GM19324 (cell line): ENCODE measurements around the gene NCOA4.
"Not testable (repeated sequence)": the region's sequence is repeated elsewhere in the genome, so short reads cannot be mapped to it uniquely, and the experiment has no call there.

ENCODE experiments used
- ATAC-seq: cut with Tn5 transposase; IDR thresholded peaks from one replicate; pipeline ENCODE4 v1.9.1; 2021; ENCODE audit warnings: mild to moderate bottlenecking, moderate library complexity; ENCODE audit not compliant: unreplicated experiment, low FRiP score

The NCOA4 gene

DNA sequence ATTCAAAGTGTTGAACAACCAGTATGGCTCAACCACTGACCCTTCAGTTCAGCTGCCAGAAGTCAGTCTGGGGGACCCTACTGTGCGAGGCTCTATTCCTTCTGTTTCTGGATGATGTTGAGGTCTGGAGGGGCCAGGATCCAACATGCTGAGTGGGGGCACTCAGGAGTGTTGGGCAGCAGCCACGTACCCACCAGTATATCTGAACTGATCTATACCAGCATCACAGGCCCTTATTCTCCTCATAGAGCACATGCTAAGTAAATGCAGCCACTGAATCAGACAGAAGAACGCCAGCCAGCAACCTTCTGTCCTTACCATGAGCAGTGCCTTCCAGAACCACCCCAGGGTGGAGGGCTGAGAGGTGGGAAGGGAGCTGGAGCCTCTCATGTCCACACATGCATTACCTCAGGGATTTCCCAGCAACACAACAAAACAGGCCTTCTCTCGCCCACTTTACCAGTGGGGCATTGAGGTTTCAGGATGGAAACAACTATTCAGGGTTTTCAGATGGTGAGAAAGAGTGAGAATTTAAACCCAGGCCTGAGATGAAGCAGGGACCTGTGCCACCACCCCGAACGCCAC, 22.5 kb upstream of the NCOA4 start:
- no peak for ATAC-seq

GRCh38 chr10:46052057-46052790, 21.8 kb upstream of the NCOA4 start:
- ATAC-seq, result no peak

DNA sequence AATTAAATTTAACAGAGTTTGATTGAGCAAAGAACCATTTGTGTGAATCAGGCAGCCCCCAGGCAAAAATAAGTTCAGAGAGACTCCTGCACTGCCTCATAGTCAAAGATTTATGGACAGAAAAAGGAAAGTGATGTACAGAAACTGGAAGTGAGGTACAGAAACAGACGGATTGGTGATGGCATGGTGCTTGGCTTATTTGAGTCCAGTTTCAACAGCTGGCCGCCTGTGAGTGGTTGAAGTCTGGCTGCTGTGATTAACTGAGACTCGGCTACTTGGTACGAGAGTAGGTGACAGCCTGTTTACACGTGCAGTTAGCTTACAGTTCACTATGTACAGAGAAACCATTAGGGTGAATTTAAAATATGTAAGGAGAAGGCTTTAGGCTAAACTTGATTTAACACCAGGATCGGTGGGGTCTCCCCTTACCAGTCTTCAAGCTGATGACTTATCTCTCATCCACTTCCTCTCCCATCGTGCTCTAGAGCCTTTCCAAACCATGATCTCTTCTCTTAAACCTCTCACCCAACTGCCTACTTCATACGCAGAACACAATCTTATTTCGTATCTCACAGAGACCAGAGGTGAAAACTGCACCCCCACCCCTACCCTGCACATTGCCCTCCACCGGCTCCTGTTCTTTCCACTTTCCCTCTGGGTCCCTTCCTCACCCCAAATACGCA, 20.7 kb upstream of the NCOA4 start:
- no peak for ATAC-seq

GRCh38 chr10:46049497-46049831, 19.0 kb upstream of the NCOA4 start:
- ATAC-seq, result not testable (repeated sequence)

- no peak for ATAC-seq
Measured at GRCh38 chr10:46048152-46048551, 17.7 kb upstream of the NCOA4 start.

GRCh38 chr10:46046261-46046660, 15.8 kb upstream of the NCOA4 start, which contains the start of gene MSMB:
Gene MSMB, minus strand, starts transcription at chr10:46046269. Its CDS starts 32 bp downstream, at chr10:46046237.
- no peak for ATAC-seq

DNA sequence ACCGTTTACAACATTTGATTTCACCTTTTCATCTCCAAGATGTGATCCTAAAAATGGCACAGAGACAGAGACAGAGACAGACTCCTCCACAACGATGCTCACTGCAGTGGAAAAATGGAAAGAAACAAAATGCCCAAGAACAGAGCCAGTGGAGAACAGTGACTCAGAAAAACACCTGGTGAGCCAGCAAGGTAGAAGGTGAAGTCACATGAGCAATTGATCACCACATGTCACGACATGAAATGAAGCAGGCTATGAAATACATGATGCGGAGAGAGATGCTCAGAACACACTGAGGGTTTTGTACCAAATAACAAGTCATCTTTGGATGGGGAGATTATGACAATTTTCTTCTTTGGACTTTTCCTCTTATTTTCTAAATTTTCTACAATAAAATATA, 12.1 kb upstream of the NCOA4 start:
- ATAC-seq, result no peak

DNA sequence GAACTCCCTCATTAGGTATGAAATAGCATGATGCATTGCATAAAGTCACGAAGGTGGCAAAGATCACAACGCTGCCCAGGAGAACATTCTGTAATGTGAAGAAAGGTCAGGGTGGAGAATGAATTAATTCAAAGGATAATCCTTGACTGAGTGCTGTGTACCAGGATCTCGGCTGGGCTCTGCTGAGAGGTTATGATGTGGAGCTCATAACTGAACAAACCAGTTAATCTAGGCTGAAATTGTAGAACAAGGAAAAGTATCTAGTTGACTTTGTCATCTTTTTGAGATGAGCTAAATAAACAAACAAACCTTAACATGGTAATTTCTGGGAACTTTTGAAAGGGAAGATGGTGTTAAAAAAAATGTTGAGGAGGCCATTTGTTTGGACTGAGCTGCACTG, 9.6 kb upstream of the NCOA4 start:
- ATAC-seq, result no peak

DNA sequence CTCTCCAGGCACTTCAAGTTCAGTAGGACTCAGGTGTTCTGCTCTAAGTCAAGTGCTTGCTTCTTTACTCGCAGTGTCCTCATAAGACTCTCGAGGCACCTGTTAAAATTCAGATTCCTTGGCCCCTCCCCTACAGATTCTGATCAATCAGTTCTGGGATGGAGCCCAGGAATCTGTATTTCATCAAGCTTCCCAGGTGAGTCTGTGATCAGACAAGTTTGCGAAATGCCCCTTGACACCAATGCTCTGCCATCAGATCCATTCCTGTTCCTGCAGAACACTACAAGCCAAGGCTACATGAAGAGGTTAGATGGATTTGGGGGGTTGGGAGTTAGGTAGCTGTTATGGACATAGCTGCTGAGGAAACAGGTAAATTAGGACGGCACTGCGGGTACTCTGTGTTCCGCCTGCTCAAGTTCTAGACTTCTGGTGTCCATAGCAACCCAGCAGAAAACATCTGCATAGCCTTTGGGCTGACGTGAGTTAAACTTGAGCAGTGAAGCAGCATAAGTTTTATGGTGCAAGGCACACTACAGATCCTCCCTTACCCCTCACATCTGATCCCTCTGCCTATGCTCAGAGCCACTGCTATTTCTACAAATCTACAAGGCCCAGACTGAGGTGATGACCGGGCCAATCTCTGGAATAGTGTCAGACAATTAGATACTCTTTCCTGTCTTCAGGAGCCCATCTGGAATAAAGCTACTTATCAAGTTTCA, 6.8 kb upstream of the NCOA4 start:
- ATAC-seq, result no peak

GRCh38 chr10:46035923-46036849, 5.8 kb upstream of the NCOA4 start:
- ATAC-seq, result no peak

DNA sequence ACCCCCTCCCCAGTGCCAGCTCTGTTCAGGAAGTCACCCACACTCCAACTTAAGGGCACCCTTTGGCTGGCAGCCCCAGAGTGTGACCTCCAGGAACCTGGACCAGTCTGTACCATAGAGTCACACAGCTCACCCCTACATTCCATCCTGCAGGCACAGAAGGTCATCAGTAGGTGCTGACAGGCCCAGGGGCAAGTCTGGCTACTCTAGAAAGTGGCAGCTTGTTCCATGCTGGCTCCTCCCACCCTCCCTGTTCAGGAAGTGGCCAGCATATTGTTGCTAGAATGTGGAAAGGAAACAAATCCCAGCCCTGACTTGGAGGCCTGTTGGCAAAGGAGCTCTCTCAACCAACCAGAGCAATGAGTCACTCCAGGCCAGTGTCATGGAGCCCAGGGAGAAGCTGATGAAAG, 3.2 kb upstream of the NCOA4 start:
- ATAC-seq, result no peak

DNA sequence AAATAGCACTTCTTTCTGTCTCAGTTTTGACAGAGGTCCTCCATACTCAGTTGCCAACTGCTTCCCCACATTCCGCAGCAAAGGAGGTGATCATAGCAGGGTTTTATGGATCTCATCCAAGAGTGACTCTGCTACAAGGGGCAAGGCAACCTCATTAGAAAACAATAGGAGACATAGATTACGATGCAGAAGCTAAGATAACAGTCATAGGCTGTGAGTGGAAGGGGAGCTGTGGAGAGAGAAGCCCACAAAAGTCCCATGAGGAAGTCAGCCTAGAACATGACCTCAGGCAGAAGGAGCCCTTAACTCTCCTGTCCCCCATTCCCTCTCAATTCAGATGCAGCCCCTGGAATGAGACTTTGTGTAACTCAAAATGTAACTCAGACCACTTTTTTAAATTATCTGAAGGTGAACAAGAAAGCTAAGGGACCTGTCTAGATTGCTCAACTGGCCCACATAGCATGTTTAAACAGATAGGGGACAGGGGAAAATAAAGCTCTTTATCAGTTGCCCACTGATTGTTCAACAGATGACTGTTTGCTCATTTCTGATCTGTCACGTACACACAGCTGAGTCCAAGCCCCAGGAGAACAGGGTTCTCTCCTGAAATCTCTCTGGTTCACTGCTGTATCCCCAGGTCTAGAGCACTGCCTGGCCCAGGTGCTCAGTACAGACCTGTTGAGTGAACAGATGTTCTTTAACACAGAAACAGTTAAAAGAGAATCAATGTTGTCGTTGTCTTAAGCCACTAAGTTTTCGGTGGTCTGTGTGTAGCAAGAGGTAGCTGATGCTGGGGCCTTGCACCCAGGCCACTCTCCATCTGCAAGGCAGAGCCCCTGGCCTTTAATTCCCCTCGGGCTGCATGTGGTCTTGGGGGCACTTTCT, 1.5 kb upstream of the NCOA4 start:
- ATAC-seq, result no peak

GRCh38 chr10:46029461-46030030, 877 bp downstream of the NCOA4 start:
- ATAC-seq, result no peak

DNA sequence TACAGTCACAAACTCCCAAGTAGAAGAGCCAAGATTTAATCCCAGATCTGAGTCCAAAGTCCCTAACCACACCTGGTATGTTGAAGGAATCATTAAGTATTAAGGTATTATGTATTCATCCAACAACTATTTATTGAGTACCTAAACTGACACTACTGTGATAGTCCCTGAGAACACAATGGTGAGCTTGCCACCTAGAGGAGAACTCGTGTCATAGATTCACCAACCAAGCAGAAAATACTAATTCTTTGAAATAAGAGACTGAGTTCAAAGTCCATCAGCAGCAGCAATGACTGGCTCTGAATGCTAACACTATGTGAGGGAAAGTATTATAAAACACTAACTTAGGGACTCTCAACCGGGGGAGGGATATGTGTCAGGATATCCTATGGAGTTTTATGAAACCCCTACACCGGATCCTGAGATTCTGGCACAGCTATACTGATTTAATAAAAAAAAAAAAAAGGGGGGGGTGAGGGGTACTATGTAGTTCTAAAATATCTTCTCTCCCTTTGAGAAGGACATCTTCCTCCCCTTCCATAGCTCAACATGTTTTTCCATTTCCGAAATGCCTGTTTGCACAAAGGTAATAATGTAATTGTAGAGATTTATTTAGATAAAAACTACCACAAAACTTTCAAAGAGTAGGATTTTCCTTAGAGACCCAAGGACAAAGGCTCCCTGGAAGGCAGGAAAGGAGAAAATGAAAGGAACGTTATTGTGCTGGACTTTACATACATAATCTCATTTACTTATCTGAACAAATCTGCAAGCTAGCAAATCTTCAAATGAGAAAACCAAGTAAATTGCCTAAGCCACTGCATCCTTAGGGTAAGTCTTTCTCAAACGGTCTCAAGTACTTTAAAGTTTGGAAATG, 1.6 kb downstream of the NCOA4 start:
- no peak for ATAC-seq

- no peak for ATAC-seq
Measured at GRCh38 chr10:46026106-46026505, 4.3 kb downstream of the NCOA4 start.

- no peak for ATAC-seq
Measured at GRCh38 chr10:46025406-46025805, 5.0 kb downstream of the NCOA4 start.

GRCh38 chr10:46024948-46025347, 5.5 kb downstream of the NCOA4 start:
- no peak for ATAC-seq
